HepG2 (cell line): ENCODE measurements around the gene ZNF117. TPM values are rescaled to one million over a fixed set of nuclear protein-coding genes. Genes with fewer than 3 reads are reported as not detected.
A peak's percentile ranks its signal among the peaks of the same experiment; 100 is the strongest.

ENCODE experiments used
- CHD4 ChIP-seq: fragments of 200-600 bp; sonication (generic); IDR thresholded peaks from 2 replicates; pipeline ENCODE4 v1.7.0; 2017; ENCODE audit warnings: mild to moderate bottlenecking, low read length, borderline replicate concordance
- ETS1 ChIP-seq: sonication (generic); formaldehyde crosslinking; IDR thresholded peaks from 2 replicates; pipeline ENCODE4 v1.4.0; 2020; ENCODE audit warnings: missing genetic modification reagents
- ETV6 ChIP-seq: sonication (generic); formaldehyde crosslinking; conservative IDR thresholded peaks from 2 replicates; pipeline ENCODE4 v1.4.0; 2020; ENCODE audit warnings: missing genetic modification reagents
- FIP1L1 ChIP-seq: fragments of 200-400 bp; formaldehyde crosslinking; IDR thresholded peaks from 2 replicates; pipeline ENCODE4 v1.6.1; 2018; ENCODE audit warnings: low read depth, mild to moderate bottlenecking, low read length, moderate library complexity, borderline replicate concordance; ENCODE audit not compliant: insufficient read depth
- HNRNPLL ChIP-seq: fragments of 200-400 bp; formaldehyde crosslinking; IDR thresholded peaks from 2 replicates; pipeline ENCODE4 v1.6.1; 2017; ENCODE audit warnings: mild to moderate bottlenecking, low read depth, low read length; ENCODE audit not compliant: poor library complexity, severe bottlenecking
- IKZF1 ChIP-seq: fragments of 450-650 bp; IDR thresholded peaks from 2 replicates; pipeline ENCODE4 v1.7.1; 2016
- IRF9 ChIP-seq: sonication (generic); formaldehyde crosslinking; IDR thresholded peaks from 2 replicates; pipeline ENCODE4 v1.8.0; 2022; ENCODE audit warnings: missing genetic modification reagents, mild to moderate bottlenecking, borderline replicate concordance
- JUNB ChIP-seq: sonication (generic); formaldehyde crosslinking; IDR thresholded peaks from 2 replicates; pipeline ENCODE4 v1.8.0; 2022; ENCODE audit warnings: missing genetic modification reagents, mild to moderate bottlenecking, borderline replicate concordance
- NFIB ChIP-seq: sonication (generic); formaldehyde crosslinking; IDR thresholded peaks from 2 replicates; pipeline ENCODE4 v1.9.0; 2021; ENCODE audit warnings: missing genetic modification reagents, mild to moderate bottlenecking, borderline replicate concordance
- NFYC ChIP-seq: IDR thresholded peaks from 2 replicates; pipeline ENCODE4 v1.6.1; 2016; ENCODE audit warnings: missing genetic modification reagents, missing compliant biosample characterization
- POGK ChIP-seq: sonication (generic); formaldehyde crosslinking; conservative IDR thresholded peaks from 2 replicates; pipeline ENCODE4 v1.8.0; 2022; ENCODE audit warnings: mild to moderate bottlenecking, moderate library complexity, missing genetic modification reagents
- REL ChIP-seq: sonication (generic); formaldehyde crosslinking; conservative IDR thresholded peaks from 2 replicates; pipeline ENCODE4 v1.8.0; 2022; ENCODE audit warnings: mild to moderate bottlenecking, missing genetic modification reagents, moderate library complexity
- SMC3 ChIP-seq: IDR thresholded peaks from 2 replicates; pipeline ENCODE4 v1.6.1; 2011; ENCODE audit warnings: low read length, improper control_type of control experiment
- ZBTB4 ChIP-seq: sonication (generic); formaldehyde crosslinking; IDR thresholded peaks from 2 replicates; pipeline ENCODE4 v1.4.0; 2020; ENCODE audit warnings: missing genetic modification reagents, mild to moderate bottlenecking, borderline replicate concordance
- ZNF205 ChIP-seq: IDR thresholded peaks from 2 replicates; pipeline ENCODE4 v1.6.1; 2018; ENCODE audit warnings: missing biosample characterization, missing genetic modification reagents
- ZNF333 ChIP-seq: sonication (generic); formaldehyde crosslinking; IDR thresholded peaks from 2 replicates; pipeline ENCODE4 v1.4.0; 2020; ENCODE audit warnings: mild to moderate bottlenecking, missing genetic modification reagents, borderline replicate concordance
- ZNF350 ChIP-seq: sonication (generic); formaldehyde crosslinking; IDR thresholded peaks from 2 replicates; pipeline ENCODE4 v1.4.0; 2020; ENCODE audit warnings: mild to moderate bottlenecking, low read depth, missing genetic modification reagents, borderline replicate concordance
- ZNF510 ChIP-seq: sonication (generic); formaldehyde crosslinking; IDR thresholded peaks from 2 replicates; pipeline ENCODE4 v1.4.0; 2020; ENCODE audit warnings: low read depth, mild to moderate bottlenecking, missing genetic modification reagents
- ZNF543 ChIP-seq: sonication (generic); formaldehyde crosslinking; IDR thresholded peaks from 2 replicates; pipeline ENCODE4 v1.4.0; 2020; ENCODE audit warnings: mild to moderate bottlenecking, missing genetic modification reagents
- ZNF550 ChIP-seq: sonication (generic); formaldehyde crosslinking; IDR thresholded peaks from 2 replicates; pipeline ENCODE4 v1.4.0; 2020; ENCODE audit warnings: mild to moderate bottlenecking, missing genetic modification reagents, borderline replicate concordance
- ZNF674 ChIP-seq: sonication (generic); formaldehyde crosslinking; IDR thresholded peaks from 2 replicates; pipeline ENCODE4 v1.5.0; 2020; ENCODE audit warnings: low read depth, mild to moderate bottlenecking, missing genetic modification reagents
- polyA plus RNA-seq, 8 experiments: library from polyadenylated mRNA; depleted of rRNA in 3 of 8; stranded (reverse) in 7 of 8; unstranded in 1 of 8; fragments of >200 nt; fragmentation: Illumina TruSeq in 4 of 8; extraction: Trizol in 4 of 8; gene quantifications; 2 replicates each; pipeline versions ENCODE4 v1.2.1 to v1.2.3, GENCODE V29; 2011 to 2016; ENCODE audit warnings: low read depth in 4 of 8, missing spikeins in 1 of 8, mixed read lengths in 1 of 8; ENCODE audit not compliant: insufficient read depth in 1 of 8
- total RNA-seq, 5 experiments: library from RNA; depleted of rRNA; stranded (reverse); fragments of >200 nt; fragmentation: Illumina TruSeq; extraction: Trizol; gene quantifications; 2 replicates each; pipeline ENCODE4 v1.2.3, GENCODE V29; 2016; ENCODE audit warnings: low read depth in 1 of 5

ZNF117 gene
- total and polyA plus RNA-seq, 2 of the 13 experiments (the other 11 are each of a cell fraction or from before 2014, with no cell fraction given): 6.6 to 20.0 TPM

DNA sequence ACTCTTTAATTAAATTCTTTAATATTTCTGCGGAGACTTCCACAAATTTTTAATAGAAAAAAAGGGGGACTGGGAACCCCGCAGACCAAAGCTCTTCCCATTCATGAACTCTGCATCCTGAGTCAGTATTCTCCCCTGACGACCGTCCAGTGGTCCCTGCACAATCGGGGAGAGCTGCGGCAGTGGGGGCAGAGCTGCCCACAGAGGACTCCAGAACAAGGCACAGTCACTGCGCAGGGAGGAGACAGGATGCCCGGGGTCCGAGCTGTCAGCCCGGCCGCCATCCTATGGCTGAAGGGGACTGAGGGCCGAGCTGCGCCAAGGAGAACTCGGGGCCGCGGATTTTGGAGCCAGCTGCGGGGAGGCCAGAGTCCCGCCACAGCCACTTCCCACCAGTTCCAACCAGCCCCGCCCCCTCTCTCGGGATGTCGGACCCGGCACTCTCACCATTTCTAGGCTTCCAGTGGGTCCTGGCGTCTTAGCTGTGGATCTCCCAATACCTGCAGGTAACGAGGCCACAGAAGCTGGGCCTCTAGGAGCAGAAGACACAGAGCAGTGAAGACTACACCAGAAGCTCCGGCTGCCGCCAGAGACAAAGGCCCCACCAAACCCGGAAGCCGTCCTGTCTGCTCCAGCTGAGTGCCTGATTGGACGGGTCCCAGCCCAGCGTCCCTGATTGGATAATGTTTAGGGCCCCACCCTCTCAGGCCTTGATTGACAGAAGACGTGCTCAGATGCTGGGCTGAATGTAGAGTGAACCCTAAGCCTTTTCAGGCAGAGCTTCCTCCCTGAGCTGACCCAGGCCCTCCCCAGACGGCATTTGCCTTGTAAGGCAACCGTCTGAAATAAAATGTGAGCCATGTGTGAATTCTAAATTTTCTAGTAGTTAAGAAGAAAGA, 15.5 kb upstream of the ZNF117 start, which contains the start of gene ERV3-1 (continued):
- TF ChIP-seq ZNF333 (CRISPR knock-in tag): peak; percentile 79; the same call in 1 of the 2 replicates
- TF ChIP-seq SMC3: no peak
- TF ChIP-seq JUNB (CRISPR knock-in tag): no peak
- TF ChIP-seq HNRNPLL: peak; percentile 45
- TF ChIP-seq ETS1 (CRISPR knock-in tag): no peak
- 0 out of 2 replicates have a peak, but pooled peaks have one; percentile 28 for TF ChIP-seq ZNF550
- no peak for TF ChIP-seq NFIB (CRISPR knock-in tag)
- TF ChIP-seq ZNF510 (CRISPR knock-in tag): no peak
- peak; percentile 91 for TF ChIP-seq NFYC (CRISPR knock-in tag)
- peak; percentile 62; the same call in 1 of the 2 replicates for TF ChIP-seq POGK (CRISPR knock-in tag)
- no peak for TF ChIP-seq CHD4
- TF ChIP-seq ETV6 (CRISPR knock-in tag): no peak
- TF ChIP-seq REL (CRISPR knock-in tag): no peak
- no peak for TF ChIP-seq ZBTB4 (CRISPR knock-in tag)
- no peak for TF ChIP-seq IKZF1
- TF ChIP-seq FIP1L1: no peak
- peak; percentile 56; the same call in 1 of the 2 replicates for TF ChIP-seq ZNF350 (CRISPR knock-in tag)
- TF ChIP-seq ZNF543: no peak
- TF ChIP-seq ZNF205: 0 out of 2 replicates have a peak, but pooled peaks have one; percentile 59
- TF ChIP-seq IRF9 (CRISPR knock-in tag): no peak
- 0 out of 2 replicates have a peak, but pooled peaks have one; percentile 76 for TF ChIP-seq ZNF674
